H9 (cell line): Measurements from ENCODE around the gene GDI2. TPM values are rescaled to one million over a fixed set of nuclear protein-coding genes. Genes with fewer than 3 reads are reported as not detected.
A peak's percentile ranks its signal among the peaks of the same experiment; 100 is the strongest.

Experiments used
- DNase-seq: peaks from one replicate; pipeline ENCODE4 v3.0.0-alpha.2; 2017
- H2AFZ ChIP-seq: one replicate; pipeline ENCODE4 v1.6.1; 2013; ENCODE audit warnings: mild to moderate bottlenecking, low read length, control low read depth, moderate library complexity
- H2AK5ac ChIP-seq: 2 replicates; pipeline ENCODE4 v1.6.1; 2013; ENCODE audit warnings: low read length, control low read depth, mixed read lengths; ENCODE audit not compliant: insufficient read length
- H2BK120ac ChIP-seq: one replicate; pipeline ENCODE4 v1.6.1; 2013; ENCODE audit warnings: low read depth, mild to moderate bottlenecking, low read length, control low read depth, inconsistent platforms; ENCODE audit not compliant: poor library complexity, severe bottlenecking
- H2BK12ac ChIP-seq: 2 replicates; pipeline ENCODE4 v1.6.1; 2013; ENCODE audit warnings: low read length, control low read depth, mixed read lengths, low read depth; ENCODE audit not compliant: insufficient read length
- H2BK15ac ChIP-seq: 2 replicates; pipeline ENCODE4 v1.6.1; 2013; ENCODE audit warnings: low read depth, low read length, control low read depth
- H2BK20ac ChIP-seq: one replicate; pipeline ENCODE4 v1.6.1; 2013; ENCODE audit warnings: low read depth, mild to moderate bottlenecking, low read length, control low read depth, inconsistent platforms; ENCODE audit not compliant: poor library complexity, severe bottlenecking
- H2BK5ac ChIP-seq: 2 replicates; pipeline ENCODE4 v1.6.1; 2013; ENCODE audit warnings: low read length, control low read depth, mixed read lengths; ENCODE audit not compliant: insufficient read length
- H3K14ac ChIP-seq: 2 replicates; pipeline ENCODE4 v1.6.1; 2013; ENCODE audit warnings: low read length, control low read depth; ENCODE audit not compliant: insufficient read depth
- H3K18ac ChIP-seq: 2 replicates; pipeline ENCODE4 v1.6.1; 2013; ENCODE audit warnings: low read depth, mild to moderate bottlenecking, mixed read lengths, low read length, control low read depth; ENCODE audit not compliant: insufficient read length
- H3K23ac ChIP-seq: 2 replicates; pipeline ENCODE4 v1.6.1; 2013; ENCODE audit warnings: low read length, control low read depth, mixed read lengths, low read depth; ENCODE audit not compliant: insufficient read length
- H3K23me2 ChIP-seq: 2 replicates; pipeline ENCODE4 v1.6.1; 2013; ENCODE audit warnings: low read depth, mild to moderate bottlenecking, mixed read lengths, low read length, control low read depth; ENCODE audit not compliant: insufficient read length, poor library complexity, severe bottlenecking
- H3K27ac ChIP-seq: 2 replicates; pipeline ENCODE4 v1.5.1; 2013; ENCODE audit warnings: low read length, control low read depth, mixed read lengths, low read depth; ENCODE audit not compliant: insufficient read length
- H3K27me3 ChIP-seq: 2 replicates; pipeline ENCODE4 v1.6.1; 2013; ENCODE audit warnings: low read length, control low read depth, inconsistent platforms; ENCODE audit not compliant: insufficient read depth
- H3K4ac ChIP-seq: 2 replicates; pipeline ENCODE4 v1.6.1; 2013; ENCODE audit warnings: low read depth, mild to moderate bottlenecking, control low read depth, inconsistent platforms, low read length, moderate library complexity
- H3K4me1 ChIP-seq: 2 replicates; pipeline ENCODE4 v1.6.1; 2013; ENCODE audit warnings: low read length, control low read depth, inconsistent platforms; ENCODE audit not compliant: insufficient read depth
- H3K4me2 ChIP-seq: 2 replicates; pipeline ENCODE4 v1.6.1; 2013; ENCODE audit warnings: low read length, control low read depth, mixed read lengths; ENCODE audit not compliant: insufficient read length, insufficient read depth
- H3K56ac ChIP-seq: 2 replicates; pipeline ENCODE4 v1.6.1; 2013; ENCODE audit warnings: low read depth, mild to moderate bottlenecking, mixed read lengths, low read length, control low read depth; ENCODE audit not compliant: insufficient read length
- H3K79me1 ChIP-seq: 2 replicates; pipeline ENCODE4 v1.6.1; 2013; ENCODE audit warnings: low read depth, mild to moderate bottlenecking, moderate library complexity, low read length, control low read depth, inconsistent platforms; ENCODE audit not compliant: insufficient read depth, poor library complexity, severe bottlenecking
- H3K79me2 ChIP-seq: 2 replicates; pipeline ENCODE4 v1.6.1; 2013; ENCODE audit warnings: low read length, control low read depth, inconsistent platforms; ENCODE audit not compliant: insufficient read depth
- H3K9ac ChIP-seq: 2 replicates; pipeline ENCODE4 v1.6.1; 2013; ENCODE audit warnings: low read length, control low read depth, mixed read lengths; ENCODE audit not compliant: insufficient read length; ENCODE audit errors: extremely low read depth
- H3K9me3 ChIP-seq: one replicate; pipeline ENCODE4 v1.6.1; 2013; ENCODE audit warnings: low read depth, low read length, inconsistent platforms; ENCODE audit not compliant: control insufficient read depth
- H3T11ph ChIP-seq: one replicate; pipeline ENCODE4 v1.6.1; 2013; ENCODE audit warnings: mild to moderate bottlenecking, low read length, control low read depth, inconsistent platforms
- H4K20me1 ChIP-seq: one replicate; pipeline ENCODE4 v1.6.1; 2013; ENCODE audit not compliant: control insufficient read depth, insufficient read length, insufficient read depth
- H4K5ac ChIP-seq: 2 replicates; pipeline ENCODE4 v1.6.1; 2013; ENCODE audit warnings: low read depth, mild to moderate bottlenecking, mixed read lengths, low read length, control low read depth; ENCODE audit not compliant: insufficient read length
- H4K8ac ChIP-seq: replicated peaks from 2 replicates; pipeline ENCODE4 v1.6.1; 2013; ENCODE audit warnings: low read length, control low read depth, mixed read lengths, low read depth; ENCODE audit not compliant: insufficient read length
- H4K91ac ChIP-seq: 2 replicates; pipeline ENCODE4 v1.6.1; 2013; ENCODE audit warnings: low read depth, mild to moderate bottlenecking, moderate library complexity, mixed read lengths, low read length, control low read depth; ENCODE audit not compliant: insufficient read length
- H3K27ac Mint-ChIP-seq, 3 experiments: 2 replicates in 2 of 3; 3 replicates in 1 of 3; pipeline ENCODE4 v1.8.0; 2020 to 2021; ENCODE audit warnings: mixed read lengths in 3 of 3, mild to moderate bottlenecking in 1 of 3, moderate library complexity in 1 of 3
- H3K27me3 Mint-ChIP-seq: 2 replicates; pipeline ENCODE4 v1.8.0; 2021; ENCODE audit warnings: low read depth, mild to moderate bottlenecking, moderate library complexity, mixed read lengths
- H3K36me3 Mint-ChIP-seq, 3 experiments: 2 replicates in 2 of 3; 3 replicates in 1 of 3; pipeline ENCODE4 v1.8.0; 2020 to 2021; ENCODE audit warnings: low read depth in 3 of 3, mixed read lengths in 3 of 3; ENCODE audit not compliant: insufficient read depth in 1 of 3
- H3K4me1 Mint-ChIP-seq, 2 experiments: 2 replicates each; pipeline ENCODE4 v1.8.0; 2020; ENCODE audit warnings: mixed read lengths in 2 of 2
- H3K4me3 Mint-ChIP-seq, 2 experiments: 2 replicates in 1 of 2; 3 replicates in 1 of 2; pipeline ENCODE4 v1.8.0; 2020 to 2021; ENCODE audit warnings: mild to moderate bottlenecking in 2 of 2, mixed read lengths in 2 of 2, moderate library complexity in 1 of 2
- H3K9me3 Mint-ChIP-seq, 2 experiments: 2 replicates in 1 of 2; 3 replicates in 1 of 2; pipeline ENCODE4 v1.8.0; 2020; ENCODE audit warnings: mild to moderate bottlenecking in 2 of 2, mixed read lengths in 2 of 2, moderate library complexity in 1 of 2
- WGBS: extraction: QIAGEN DNeasy Blood & Tissue Kit; methylation state at CpG from one replicate; pipeline ENCODE4 v1.1.7; 2013; ENCODE audit warnings: missing lambda C conversion rate, low lambda C conversion rate, mixed read lengths; ENCODE audit not compliant: insufficient read length; ENCODE audit errors: extremely low coverage; 5-methylcytosine and 5-hydroxymethylcytosine counted together
- total RNA-seq: library from RNA; stranded (reverse); gene quantifications from 2 replicates; pipeline ENCODE4 v1.2.1, GENCODE V29; 2021
- TF ChIP-seq, protein P1 (sequence below): fragments of 200-600 bp; sonication (generic); conservative IDR thresholded peaks from 3 replicates; pipeline ENCODE4 v1.8.0; 2021; ENCODE audit warnings: antibody characterized with exemption, mild to moderate bottlenecking

GDI2 gene
- total RNA-seq, 1 experiment from 2014 or later, result 351 TPM

DNA sequence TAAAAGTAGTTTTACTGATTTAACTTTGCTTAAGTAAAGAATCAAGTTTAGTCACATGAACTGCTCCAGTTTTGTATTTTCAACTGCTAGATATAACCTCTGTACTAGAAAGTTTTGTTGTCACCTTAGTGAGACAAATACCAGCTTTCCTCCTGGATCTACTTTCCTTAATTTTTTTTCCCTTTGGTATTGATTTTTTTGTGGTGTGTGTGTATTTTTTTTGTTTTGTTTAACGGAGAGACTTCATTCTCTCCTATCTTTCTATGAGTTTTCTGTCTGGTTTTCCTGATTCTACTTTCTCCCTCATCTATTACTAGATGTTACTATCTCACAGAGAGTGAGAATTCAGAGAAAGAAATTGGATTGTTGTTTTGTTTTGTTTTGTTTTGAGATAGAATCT lies 76.6 kb downstream of the GDI2 start:
- H4K8ac ChIP-seq, result no peak overlapping the region
- no peaks in the 10 kb centered on the region for H3K23me2 ChIP-seq
- H2BK15ac ChIP-seq, result no peak overlapping the region
- no CpG with 5 or more reads among the region's 1 CpG for WGBS
- no peak overlapping the region for H3T11ph ChIP-seq
- no peak overlapping the region for H2BK12ac ChIP-seq
- no peak overlapping the region for H4K91ac ChIP-seq
- no peak overlapping the region for H3K9ac ChIP-seq
- no peak overlapping the region for H3K4me3 Mint-ChIP-seq
- no peak overlapping the region for H3K4me2 ChIP-seq
- no peak overlapping the region for H3K14ac ChIP-seq
- no peak overlapping the region for H2AK5ac ChIP-seq
- H3K4ac ChIP-seq, result no peak overlapping the region
- H3K27me3 ChIP-seq, result no peaks in the 10 kb centered on the region
- TF ChIP-seq, protein P1, sequence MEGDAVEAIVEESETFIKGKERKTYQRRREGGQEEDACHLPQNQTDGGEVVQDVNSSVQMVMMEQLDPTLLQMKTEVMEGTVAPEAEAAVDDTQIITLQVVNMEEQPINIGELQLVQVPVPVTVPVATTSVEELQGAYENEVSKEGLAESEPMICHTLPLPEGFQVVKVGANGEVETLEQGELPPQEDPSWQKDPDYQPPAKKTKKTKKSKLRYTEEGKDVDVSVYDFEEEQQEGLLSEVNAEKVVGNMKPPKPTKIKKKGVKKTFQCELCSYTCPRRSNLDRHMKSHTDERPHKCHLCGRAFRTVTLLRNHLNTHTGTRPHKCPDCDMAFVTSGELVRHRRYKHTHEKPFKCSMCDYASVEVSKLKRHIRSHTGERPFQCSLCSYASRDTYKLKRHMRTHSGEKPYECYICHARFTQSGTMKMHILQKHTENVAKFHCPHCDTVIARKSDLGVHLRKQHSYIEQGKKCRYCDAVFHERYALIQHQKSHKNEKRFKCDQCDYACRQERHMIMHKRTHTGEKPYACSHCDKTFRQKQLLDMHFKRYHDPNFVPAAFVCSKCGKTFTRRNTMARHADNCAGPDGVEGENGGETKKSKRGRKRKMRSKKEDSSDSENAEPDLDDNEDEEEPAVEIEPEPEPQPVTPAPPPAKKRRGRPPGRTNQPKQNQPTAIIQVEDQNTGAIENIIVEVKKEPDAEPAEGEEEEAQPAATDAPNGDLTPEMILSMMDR, result no peak
- no peaks in the 10 kb centered on the region for H3K79me1 ChIP-seq
- H3K79me2 ChIP-seq, result no peaks in the 10 kb centered on the region
- H2BK20ac ChIP-seq, result no peak overlapping the region
- no peak overlapping the region for H2BK120ac ChIP-seq
- DNase-seq, result no peak
- H3K9me3 Mint-ChIP-seq, result no peaks in the 10 kb centered on the region
- peaks cover 5 to 6% of the 10 kb centered on the region in 2 experiments for H3K4me1 Mint-ChIP-seq
- peak overlapping the region in 1 of 3 experiments; percentile 90; a peak in 2 of 7 replicates for H3K27ac Mint-ChIP-seq
- no peak overlapping the region for H3K27ac ChIP-seq
- no peaks in the 10 kb centered on the region for H4K20me1 ChIP-seq
- no peak overlapping the region for H2AFZ ChIP-seq
- no peak overlapping the region for H3K18ac ChIP-seq
- no peaks in the 10 kb centered on the region for H3K27me3 Mint-ChIP-seq
- no peak overlapping the region for H4K5ac ChIP-seq
- no peaks in the 10 kb centered on the region for H3K4me1 ChIP-seq
- H3K9me3 ChIP-seq, result no peaks in the 10 kb centered on the region
- H2BK5ac ChIP-seq, result no peak overlapping the region
- peaks cover 9 to 60% (median 25%) of the 10 kb centered on the region in 3 experiments; a peak in 6 of 7 replicates for H3K36me3 Mint-ChIP-seq
- no peak overlapping the region for H3K56ac ChIP-seq
- H3K23ac ChIP-seq, result no peak overlapping the region
